ENCODE measurements around the gene AP1S1. TPM values are rescaled to one million over a fixed set of nuclear protein-coding genes. Genes with fewer than 3 reads are reported as not detected.

The AP1S1 gene
- polyA plus RNA-seq, 1 donor (not counting 4 experiments of a cell fraction or from before 2014, with no cell fraction given) = 279 TPM

DNA sequence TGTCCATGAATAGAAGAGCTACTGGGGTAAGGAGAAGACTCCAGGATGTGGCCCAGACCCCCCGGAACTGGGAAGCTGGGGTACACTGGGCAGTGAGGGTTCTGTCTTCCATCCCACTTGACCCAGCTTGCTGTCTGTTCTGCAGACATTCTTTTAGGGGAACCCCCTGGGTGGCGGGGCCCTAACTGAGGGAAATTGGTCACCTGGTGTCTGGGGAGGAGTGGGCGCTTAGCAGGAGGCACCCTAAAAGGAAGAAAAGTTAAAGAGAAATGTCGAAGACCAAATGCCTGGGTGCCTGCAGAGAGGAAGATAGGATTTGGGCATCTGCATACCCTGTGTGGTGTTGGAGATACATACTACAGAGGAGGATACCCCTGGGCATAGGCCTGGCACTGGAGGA, 1.0 kb downstream of the AP1S1 start:
- Histone ChIP-seq H3K9ac (ENCODE audit: control insufficient read depth, extremely low read depth, insufficient read depth, low read length) (peak overlapping the region; percentile 69), H3K9me1 (ENCODE audit: control insufficient read depth, extremely low read depth, insufficient read depth, low read length) (no peaks in the 10 kb centered on the region), H3K4me3 (ENCODE audit: control insufficient read depth in 2 of 3, extremely low read depth in 1 of 3, insufficient read depth in 2 of 3, low read depth in 1 of 3, low read length in 3 of 3) (peak overlapping the region; percentile 77 to 95 (median 85)), H4K20me1 (ENCODE audit: control insufficient read depth, extremely low read depth, insufficient read depth, low read length) (no peaks in the 10 kb centered on the region), H3K27ac (ENCODE audit: control insufficient read depth, insufficient read depth, low read length) (peak overlapping the region; percentile 69), H3K4me2 (ENCODE audit: control insufficient read depth, extremely low read depth, insufficient read depth, low read depth, low read length) (peak overlapping the region; percentile 98), H2AFZ (ENCODE audit: control insufficient read depth, low read length) (no peak overlapping the region), H3K9me3 (ENCODE audit: control insufficient read depth, low read depth, low read length) (no peaks in the 10 kb centered on the region), H3K36me3 (ENCODE audit: control insufficient read depth in 2 of 2, extremely low read depth in 1 of 2, insufficient read depth in 2 of 2, low read length in 2 of 2) (peaks cover 16 to 24% of the 10 kb centered on the region in 2 experiments), H3K4me1 (ENCODE audit: control insufficient read depth, extremely low read depth, insufficient read depth, low read length) (peaks cover 32% of the 10 kb centered on the region), H3K27me3 (ENCODE audit: control insufficient read depth, extremely low read depth, insufficient read depth, low read length) (no peaks in the 10 kb centered on the region), H3K79me2 (ENCODE audit: control insufficient read depth, insufficient read depth, low read length) (peaks cover 20% of the 10 kb centered on the region)
- no peak for DNase-seq (ENCODE audit: low read depth, low spot score)
- no peak for TF ChIP-seq EZH2 (IDR thresholded peaks at IDR 0.05; ENCODE audit: low read length)
- TF ChIP-seq CTCF (optimal IDR thresholded peaks at IDR 0.05 in 1 of 3, IDR thresholded peaks at IDR 0.05 in 1 of 3, conservative IDR thresholded peaks at IDR 0.05 in 1 of 3; ENCODE audit: extremely low read depth in 1 of 3, insufficient read depth in 2 of 3, low read length in 3 of 3) = no peak
- FAIRE-seq = no peak
- dilution Hi-C loops (cut with MboI; ENCODE audit: extremely low pct_ligation_motif_present, low sequenced_read_pairs) = no loop called here

DNA sequence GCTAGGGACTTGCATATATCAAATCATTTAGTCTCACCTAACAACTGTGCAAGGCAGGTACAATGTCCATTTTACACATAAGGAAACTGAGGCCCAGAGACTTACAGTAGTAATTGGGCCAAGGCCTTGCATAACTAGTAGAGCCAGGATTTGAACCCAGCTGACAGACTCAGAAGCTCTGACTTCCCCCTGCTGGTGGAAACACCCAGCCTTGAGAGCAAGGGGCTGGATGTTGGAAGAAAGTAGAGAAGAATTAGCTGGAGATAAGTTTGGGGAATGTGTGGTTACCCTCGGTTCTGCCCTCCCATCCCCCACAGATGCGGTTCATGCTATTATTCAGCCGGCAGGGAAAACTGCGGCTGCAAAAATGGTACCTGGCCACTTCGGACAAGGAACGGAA, 2.0 kb downstream of the AP1S1 start:
- H2AFZ ChIP-seq (ENCODE audit: control insufficient read depth, low read length) = no peak overlapping the region
- H4K20me1 ChIP-seq (ENCODE audit: control insufficient read depth, extremely low read depth, insufficient read depth, low read length) = no peaks in the 10 kb centered on the region
- H3K4me1 ChIP-seq (ENCODE audit: control insufficient read depth, extremely low read depth, insufficient read depth, low read length) = peaks cover 32% of the 10 kb centered on the region
- H3K27me3 ChIP-seq (ENCODE audit: control insufficient read depth, extremely low read depth, insufficient read depth, low read length) = no peaks in the 10 kb centered on the region
- H3K27ac ChIP-seq (ENCODE audit: control insufficient read depth, insufficient read depth, low read length) = peak overlapping the region; percentile 65
- dilution Hi-C loops (cut with MboI; ENCODE audit: extremely low pct_ligation_motif_present, low sequenced_read_pairs) = no loop called here
- H3K36me3 ChIP-seq (ENCODE audit: control insufficient read depth in 2 of 2, extremely low read depth in 1 of 2, insufficient read depth in 2 of 2, low read length in 2 of 2) = peaks cover 20 to 28% of the 10 kb centered on the region in 2 experiments
- H3K9me3 ChIP-seq (ENCODE audit: control insufficient read depth, low read depth, low read length) = no peaks in the 10 kb centered on the region
- TF ChIP-seq CTCF (optimal IDR thresholded peaks at IDR 0.05 in 1 of 3, IDR thresholded peaks at IDR 0.05 in 1 of 3, conservative IDR thresholded peaks at IDR 0.05 in 1 of 3; ENCODE audit: extremely low read depth in 1 of 3, insufficient read depth in 2 of 3, low read length in 3 of 3) (peak in 1 of 3 experiments; percentile 21), EZH2 (IDR thresholded peaks at IDR 0.05; ENCODE audit: low read length) (no peak)
- H3K4me2 ChIP-seq (ENCODE audit: control insufficient read depth, extremely low read depth, insufficient read depth, low read depth, low read length) = peak overlapping the region; percentile 30
- FAIRE-seq (no peak), DNase-seq (ENCODE audit: low read depth, low spot score) (no peak)
- no peaks in the 10 kb centered on the region for H3K9me1 ChIP-seq (ENCODE audit: control insufficient read depth, extremely low read depth, insufficient read depth, low read length)
- H3K79me2 ChIP-seq (ENCODE audit: control insufficient read depth, insufficient read depth, low read length) = peaks cover 20% of the 10 kb centered on the region
- H3K9ac ChIP-seq (ENCODE audit: control insufficient read depth, extremely low read depth, insufficient read depth, low read length) = peak overlapping the region; percentile 13
- H3K4me3 ChIP-seq (ENCODE audit: control insufficient read depth in 2 of 3, extremely low read depth in 1 of 3, insufficient read depth in 2 of 3, low read depth in 1 of 3, low read length in 3 of 3) = no peak overlapping the region

All from keratinocyte (primary cell).